HepG2 (cell line): ENCODE measurements around the gene MEGF11. TPM values are rescaled to one million over a fixed set of nuclear protein-coding genes. Genes with fewer than 3 reads are reported as not detected.

Experiments used
- ATAC-seq: fragments of 200-7000 bp; cut with Tn5 transposase; 3 replicates; pipeline ENCODE4 v1.9.1; 2020; ENCODE audit warnings: mild to moderate bottlenecking, moderate library complexity
- BruUV-seq: library from RNA; stranded (reverse); fragments of 400-500 nt; replicated peaks from 2 replicates; lab custom pipeline; 2021; lab: Mats Ljungman, UMichigan
- CTCF ChIA-PET: fragments of 300-600 bp; formaldehyde crosslinking; extraction: SDS; loops from one replicate; lab custom pipeline; 2021; ENCODE audit warnings: low total read pairs, inconsistent platforms, low intra/inter-chr PET ratio; lab: Yijun Ruan, JAX
- POLR2A ChIA-PET: fragments of 350-600 bp; sonication (Branson Sonifier 250); formaldehyde crosslinking; loops from one replicate; lab custom pipeline; 2020; ENCODE audit warnings: antibody characterized with exemption, inconsistent platforms; lab: Yijun Ruan, JAX
- DNase-seq: peaks from one replicate; pipeline ENCODE4 v3.0.0-alpha.2; 2015; ENCODE audit warnings: low spot score
- FAIRE-seq: peaks from 3 replicates; lab custom pipeline; 2011; peaks lifted over from hg19 to GRCh38; lab: Jason Lieb, UNC
- H2AFZ ChIP-seq: one replicate; pipeline ENCODE4 v1.6.1; 2011; ENCODE audit warnings: low read length, inconsistent platforms
- H3K27ac ChIP-seq: fragments of 300-600 bp; 3 replicates; pipeline ENCODE4 v1.8.0; 2011; ENCODE audit warnings: mixed run types, mild to moderate bottlenecking, mixed read lengths, low read length, inconsistent platforms; ENCODE audit not compliant: insufficient read depth; ENCODE audit errors: extremely low read length
- H3K27me3 ChIP-seq, 2 experiments: fragments of 200-600 bp in 1 of 2; 2 replicates in 1 of 2; 3 replicates in 1 of 2; pipeline versions ENCODE4 v1.6.0 to v1.8.0; 2011; ENCODE audit warnings: low read length in 2 of 2, mild to moderate bottlenecking in 2 of 2, moderate library complexity in 2 of 2, inconsistent platforms in 1 of 2; ENCODE audit not compliant: insufficient read depth in 2 of 2, control insufficient read depth in 1 of 2
- H3K36me3 ChIP-seq, 2 experiments: fragments of 200-600 bp in 1 of 2; replicated peaks in 1 of 2; 2 replicates in 1 of 2; 3 replicates in 1 of 2; pipeline versions ENCODE4 v1.5.1 to v1.8.0; 2011; ENCODE audit warnings: low read length in 2 of 2, inconsistent platforms in 1 of 2; ENCODE audit not compliant: insufficient read depth in 2 of 2, control insufficient read depth in 1 of 2
- H3K4me1 ChIP-seq: 2 replicates; pipeline ENCODE4 v1.5.1; 2012; ENCODE audit warnings: low read length, inconsistent platforms; ENCODE audit not compliant: insufficient read depth
- H3K4me2 ChIP-seq: 2 replicates; pipeline ENCODE4 v1.6.0; 2011; ENCODE audit warnings: low read depth, low read length, inconsistent platforms
- H3K4me3 ChIP-seq, 3 experiments: fragments of 200-600 bp in 1 of 3; sonication (generic), shearing (Covaris generic) in 1 of 3; replicated peaks in 1 of 3; 2 replicates each; pipeline ENCODE4 v1.5.1; 2011 to 2016; ENCODE audit warnings: low read length in 3 of 3, inconsistent platforms in 2 of 3, low read depth in 2 of 3, mild to moderate bottlenecking in 2 of 3, control low read depth in 1 of 3, mixed read lengths in 1 of 3; ENCODE audit not compliant: insufficient read depth in 1 of 3
- H3K79me2 ChIP-seq: one replicate; pipeline ENCODE4 v1.6.1; 2011; ENCODE audit warnings: low read length, inconsistent platforms; ENCODE audit not compliant: insufficient read depth
- H3K9ac ChIP-seq: 2 replicates; pipeline ENCODE4 v1.6.0; 2011; ENCODE audit warnings: mild to moderate bottlenecking, low read depth, low read length, inconsistent platforms; ENCODE audit not compliant: insufficient read depth
- H3K9me3 ChIP-seq: 2 replicates; pipeline ENCODE4 v1.5.1; 2012; ENCODE audit warnings: mild to moderate bottlenecking, low read length
- H4K20me1 ChIP-seq: 2 replicates; pipeline ENCODE4 v1.6.0; 2011; ENCODE audit warnings: inconsistent platforms, mild to moderate bottlenecking, low read length, moderate library complexity; ENCODE audit not compliant: insufficient read depth
- AKNA ChIP-seq: sonication (generic); formaldehyde crosslinking; IDR thresholded peaks from 2 replicates; pipeline ENCODE4 v1.4.0; 2020; ENCODE audit warnings: missing genetic modification reagents, borderline replicate concordance
- ATM ChIP-seq: fragments of 450-650 bp; IDR thresholded peaks from 2 replicates; pipeline ENCODE4 v1.7.1; 2017; ENCODE audit warnings: mild to moderate bottlenecking, borderline replicate concordance
- FOXA1 ChIP-seq, 2 experiments: fragments of 450-650 bp in 1 of 2; sonication (generic) in 1 of 2; formaldehyde crosslinking in 1 of 2; IDR thresholded peaks; 2 replicates each; pipeline versions ENCODE4 v1.4.0 to v1.6.1; 2016 to 2020; ENCODE audit warnings: missing genetic modification reagents in 1 of 2
- MBD4 ChIP-seq: IDR thresholded peaks from 2 replicates; pipeline ENCODE4 v1.6.1; 2012; ENCODE audit warnings: low read length, inconsistent platforms, borderline replicate concordance
- REST ChIP-seq, 2 experiments: IDR thresholded peaks; 2 replicates each; pipeline ENCODE4 v1.6.1; 2011 to 2012; ENCODE audit warnings: low read length in 2 of 2, borderline replicate concordance in 1 of 2, low read depth in 1 of 2, mild to moderate bottlenecking in 1 of 2, moderate library complexity in 1 of 2
- ZNF382 ChIP-seq: sonication (generic); formaldehyde crosslinking; IDR thresholded peaks from 2 replicates; pipeline ENCODE4 v1.5.0; 2020; ENCODE audit warnings: missing genetic modification reagents, mild to moderate bottlenecking, borderline replicate concordance
- ZNF646 ChIP-seq: sonication (generic); formaldehyde crosslinking; IDR thresholded peaks from 2 replicates; pipeline ENCODE4 v1.9.0; 2021; ENCODE audit warnings: mild to moderate bottlenecking, missing genetic modification reagents
- WGBS: methylation state at CpG from one replicate; pipeline ENCODE4 v1.1.6; 2017; ENCODE audit warnings: low lambda C conversion rate; 5-methylcytosine and 5-hydroxymethylcytosine counted together
- in situ Hi-C: cut with HindIII; loops from 2 replicates; pipeline ENCODE4 v1.10.0; 2017; ENCODE audit warnings: low pct_unique_long_range_greater_than_20kb; ENCODE audit not compliant: extremely low pct_ligation_motif_present
- intact Hi-C: fragments of 100-400 bp; cut with micrococcal nuclease; formaldehyde crosslinking; loops from one replicate; pipeline ENCODE4 v1.10.0; 2022; ENCODE audit not compliant: unreplicated experiment
- polyA plus RNA-seq, 8 experiments: library from polyadenylated mRNA; depleted of rRNA in 3 of 8; stranded (reverse) in 7 of 8; unstranded in 1 of 8; fragments of >200 nt; fragmentation: Illumina TruSeq in 4 of 8; extraction: Trizol in 4 of 8; gene quantifications; 2 replicates each; pipeline versions ENCODE4 v1.2.1 to v1.2.3, GENCODE V29; 2011 to 2016; ENCODE audit warnings: low read depth in 4 of 8, missing spikeins in 1 of 8, mixed read lengths in 1 of 8; ENCODE audit not compliant: insufficient read depth in 1 of 8
- total RNA-seq, 5 experiments: library from RNA; depleted of rRNA; stranded (reverse); fragments of >200 nt; fragmentation: Illumina TruSeq; extraction: Trizol; gene quantifications; 2 replicates each; pipeline ENCODE4 v1.2.3, GENCODE V29; 2016; ENCODE audit warnings: low read depth in 1 of 5

The MEGF11 gene
- total and polyA plus RNA-seq, 2 of the 13 experiments (the other 11 are each of a cell fraction or from before 2014, with no cell fraction given), result not detected

- H3K27me3 ChIP-seq, result peaks cover 4 to 29% of the 10 kb centered on the region in 2 experiments; a peak in 4 of 5 replicates
- ChIA-PET POLR2A (no interaction called here), CTCF (no interaction called here)
- H3K4me1 ChIP-seq, result no peaks in the 10 kb centered on the region
- H3K9ac ChIP-seq, result no peak overlapping the region
- H3K4me2 ChIP-seq, result no peak overlapping the region
- DNase-seq (no peak), ATAC-seq (no peak), FAIRE-seq (no peak)
- intact Hi-C loops, result no loop called here
- H3K27ac ChIP-seq, result no peak overlapping the region
- in situ Hi-C loops, result no loop called here
- WGBS, result 19% methylated on average over 4 of the region's 5 CpGs
- H4K20me1 ChIP-seq, result no peaks in the 10 kb centered on the region
- no peaks in the 10 kb centered on the region for H3K79me2 ChIP-seq
- H3K4me3 ChIP-seq, result no peak overlapping the region
- no peaks in the 10 kb centered on the region for H3K36me3 ChIP-seq
- H3K9me3 ChIP-seq, result no peaks in the 10 kb centered on the region
- no peak overlapping the region for H2AFZ ChIP-seq
- BruUV-seq, result no TSS peak
- TF ChIP-seq ZNF646 (CRISPR knock-in tag), result no peak
- TF ChIP-seq ATM, result no peak
- TF ChIP-seq REST (IDR thresholded peaks at IDR 0.05; ENCODE audit: borderline replicate concordance in 1 of 2, low read depth in 1 of 2, low read length in 2 of 2), result no peak
- no peak for TF ChIP-seq AKNA (CRISPR knock-in tag)
- no peak for TF ChIP-seq ZNF382
- TF ChIP-seq MBD4, result no peak
- no peak for TF ChIP-seq FOXA1 (IDR thresholded peaks at IDR 0.05)
- no peak for TF ChIP-seq FOXA1 (CRISPR knock-in tag; IDR thresholded peaks at IDR 0.05)
Observed at GRCh38 chr15:66170716-66171115, 82.8 kb downstream of the MEGF11 start.
